HFF-Myc (cell line): Measurements from ENCODE around the gene ZBTB43.
"Not testable (repeated sequence)": the region's sequence is repeated elsewhere in the genome, so short reads cannot be mapped to it uniquely, and the experiment has no call there.

ENCODE experiments used
- DNase-seq: peaks from one replicate; pipeline ENCODE4 v3.0.0-alpha.2; 2011; ENCODE audit warnings: low read depth; ENCODE audit errors: extremely low read depth
- H3K4me3 ChIP-seq: replicated peaks from 2 replicates; pipeline ENCODE4 v1.5.1; 2011; ENCODE audit warnings: low read depth, mild to moderate bottlenecking, control low read depth, low read length
- TF ChIP-seq, protein P1 (sequence below): IDR thresholded peaks from 2 replicates; pipeline ENCODE4 v1.5.1; 2012; ENCODE audit warnings: mild to moderate bottlenecking, low read depth, low read length, control low read depth; ENCODE audit errors: missing control alignments

Gene ZBTB43

DNA sequence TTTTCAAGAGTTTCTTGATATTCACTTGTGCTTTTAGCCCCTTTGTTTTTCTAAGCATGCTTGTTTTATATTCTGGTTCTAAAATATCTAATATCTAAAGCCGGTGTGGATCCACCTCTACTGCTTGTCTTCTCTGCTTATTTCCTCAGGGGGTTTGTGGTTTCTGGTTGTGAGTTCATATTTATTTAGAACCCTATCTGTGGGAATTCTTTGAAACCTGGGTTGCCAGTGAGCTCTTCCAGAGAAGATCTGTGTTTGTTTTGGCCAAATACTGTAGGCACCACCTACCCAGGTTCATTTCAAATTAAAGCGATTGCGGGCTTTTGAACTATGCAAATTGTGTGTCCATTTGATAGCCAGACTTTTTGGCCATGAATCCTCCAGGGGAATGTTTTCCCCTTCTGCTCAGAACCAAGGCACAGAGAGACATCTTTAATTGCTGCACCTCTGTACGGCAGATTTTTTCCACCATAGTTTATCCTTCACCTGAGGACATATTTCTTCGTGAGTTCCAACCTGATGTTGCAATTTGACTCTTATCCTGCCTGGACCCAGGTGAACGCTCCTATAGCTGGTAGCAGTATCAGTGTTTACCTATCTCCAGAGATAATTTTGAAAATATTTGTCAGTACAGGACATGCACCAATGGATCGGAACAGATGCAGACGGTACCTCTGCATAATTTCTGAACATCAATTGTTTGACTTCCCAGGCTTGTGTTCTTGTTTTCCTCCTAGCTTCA is 2.4 kb upstream of the ZBTB43 start:
- no peak for DNase-seq
- TF ChIP-seq, protein P1, sequence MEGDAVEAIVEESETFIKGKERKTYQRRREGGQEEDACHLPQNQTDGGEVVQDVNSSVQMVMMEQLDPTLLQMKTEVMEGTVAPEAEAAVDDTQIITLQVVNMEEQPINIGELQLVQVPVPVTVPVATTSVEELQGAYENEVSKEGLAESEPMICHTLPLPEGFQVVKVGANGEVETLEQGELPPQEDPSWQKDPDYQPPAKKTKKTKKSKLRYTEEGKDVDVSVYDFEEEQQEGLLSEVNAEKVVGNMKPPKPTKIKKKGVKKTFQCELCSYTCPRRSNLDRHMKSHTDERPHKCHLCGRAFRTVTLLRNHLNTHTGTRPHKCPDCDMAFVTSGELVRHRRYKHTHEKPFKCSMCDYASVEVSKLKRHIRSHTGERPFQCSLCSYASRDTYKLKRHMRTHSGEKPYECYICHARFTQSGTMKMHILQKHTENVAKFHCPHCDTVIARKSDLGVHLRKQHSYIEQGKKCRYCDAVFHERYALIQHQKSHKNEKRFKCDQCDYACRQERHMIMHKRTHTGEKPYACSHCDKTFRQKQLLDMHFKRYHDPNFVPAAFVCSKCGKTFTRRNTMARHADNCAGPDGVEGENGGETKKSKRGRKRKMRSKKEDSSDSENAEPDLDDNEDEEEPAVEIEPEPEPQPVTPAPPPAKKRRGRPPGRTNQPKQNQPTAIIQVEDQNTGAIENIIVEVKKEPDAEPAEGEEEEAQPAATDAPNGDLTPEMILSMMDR: no peak
- no peak overlapping the region for H3K4me3 ChIP-seq

DNA sequence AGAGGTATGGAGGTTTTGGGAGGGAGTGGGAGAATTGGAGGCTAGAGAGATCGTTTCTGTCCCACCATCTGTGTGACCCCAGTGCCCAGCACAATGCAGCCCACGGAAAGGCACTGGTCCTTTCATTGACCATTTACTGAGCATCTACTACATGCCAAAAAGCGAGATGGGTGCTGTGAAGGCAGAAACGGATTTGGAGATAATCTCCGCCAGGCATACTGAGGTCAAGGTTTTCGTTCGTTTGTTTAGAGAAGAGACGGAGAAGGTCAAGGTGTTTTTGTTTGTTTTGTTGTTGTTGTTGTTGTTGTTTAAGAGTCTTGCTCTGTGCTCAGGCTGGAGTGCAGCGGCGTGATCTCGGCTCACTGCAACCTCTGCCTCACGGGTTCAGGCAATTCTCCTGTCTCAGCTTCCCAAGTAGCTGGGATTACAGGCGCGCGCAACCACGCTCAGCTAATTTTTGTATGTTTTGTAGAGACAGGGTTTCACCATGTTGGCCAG is 593 bp upstream of the ZBTB43 start:
- H3K4me3 ChIP-seq: peak overlapping the region; percentile 83
- TF ChIP-seq, protein P1: no peak
- DNase-seq: no peak

DNA sequence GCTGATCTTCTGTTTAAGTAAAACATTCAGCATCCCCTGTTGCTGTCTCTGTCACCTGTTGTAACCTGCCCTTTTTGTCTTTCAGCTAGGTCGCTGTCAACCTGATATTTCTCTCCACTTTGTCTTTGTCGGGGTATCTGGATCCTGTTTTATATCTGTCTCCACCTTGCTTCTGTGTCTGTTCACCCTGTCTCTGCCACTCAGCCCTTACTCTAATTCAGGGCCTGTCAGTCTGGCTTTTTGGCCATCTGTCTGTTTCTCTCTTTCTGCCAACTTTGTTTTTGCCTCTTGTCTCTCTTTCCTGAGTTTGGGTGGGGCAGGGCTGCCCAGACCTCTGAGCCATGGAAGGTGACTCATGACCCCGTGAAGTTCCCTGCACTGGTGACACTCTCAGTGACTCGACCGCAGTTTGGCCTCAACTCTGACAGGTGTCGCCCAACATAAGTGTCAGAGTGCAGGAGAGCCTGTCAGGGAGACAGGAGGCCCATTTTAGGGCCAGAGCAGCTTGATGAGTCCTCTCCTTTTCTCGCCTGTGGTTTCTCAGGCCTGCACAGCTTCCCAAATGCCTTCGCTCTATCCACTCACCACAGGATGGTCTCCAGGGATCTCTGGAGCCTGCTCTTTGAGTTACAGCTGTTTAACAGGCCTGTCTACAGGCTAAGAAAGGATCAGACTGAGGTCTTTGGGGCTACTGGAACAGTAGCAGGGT is 868 bp downstream of the ZBTB43 start:
- TF ChIP-seq, protein P1: no peak
- no peak for DNase-seq

DNA sequence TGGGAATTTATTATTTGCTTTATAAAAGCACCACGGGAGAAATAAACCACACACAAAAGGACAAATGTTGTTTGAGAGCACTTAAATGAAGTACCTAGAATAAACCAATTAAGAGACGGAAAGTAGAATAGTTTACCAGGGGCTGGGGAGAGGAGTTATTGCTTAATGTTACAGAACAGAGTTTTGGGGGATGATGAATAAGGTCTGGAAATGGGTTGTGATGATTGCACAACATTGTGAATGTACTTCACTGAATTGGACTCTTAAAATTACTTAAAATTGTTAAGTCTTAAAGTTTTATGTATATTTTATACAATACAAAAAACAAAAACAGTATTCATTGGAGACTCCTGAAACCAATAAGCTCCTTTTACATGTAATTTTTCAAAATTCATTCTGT is 1.5 kb downstream of the ZBTB43 start:
- no peak for DNase-seq
- peak overlapping the region; percentile 83 for H3K4me3 ChIP-seq
- TF ChIP-seq, protein P1: no peak

More for the DNA sequence above, 868 bp downstream of the ZBTB43 start:
- H3K4me3 ChIP-seq: peak overlapping the region; percentile 83

DNA sequence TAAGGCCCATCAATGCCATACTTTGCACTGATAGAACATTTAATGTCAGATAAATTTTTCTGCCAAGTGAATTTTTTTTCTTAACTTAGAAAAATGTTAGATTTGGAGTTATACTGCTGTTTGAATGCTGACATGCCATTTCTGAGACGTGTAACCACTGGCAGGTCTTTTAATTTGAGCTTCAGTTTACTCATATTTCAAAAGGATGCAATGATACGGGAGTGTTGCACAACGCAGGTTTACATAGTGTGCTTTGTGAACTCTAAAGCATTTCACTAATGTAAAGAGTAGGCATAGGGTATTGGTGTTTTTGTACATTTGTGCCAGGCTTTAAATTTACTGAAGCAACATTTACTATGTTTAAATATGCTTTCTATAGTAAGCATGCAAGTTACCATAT is 4.2 kb downstream of the ZBTB43 start:
- TF ChIP-seq, protein P1: no peak
- DNase-seq: no peak
- no peak overlapping the region for H3K4me3 ChIP-seq

DNA sequence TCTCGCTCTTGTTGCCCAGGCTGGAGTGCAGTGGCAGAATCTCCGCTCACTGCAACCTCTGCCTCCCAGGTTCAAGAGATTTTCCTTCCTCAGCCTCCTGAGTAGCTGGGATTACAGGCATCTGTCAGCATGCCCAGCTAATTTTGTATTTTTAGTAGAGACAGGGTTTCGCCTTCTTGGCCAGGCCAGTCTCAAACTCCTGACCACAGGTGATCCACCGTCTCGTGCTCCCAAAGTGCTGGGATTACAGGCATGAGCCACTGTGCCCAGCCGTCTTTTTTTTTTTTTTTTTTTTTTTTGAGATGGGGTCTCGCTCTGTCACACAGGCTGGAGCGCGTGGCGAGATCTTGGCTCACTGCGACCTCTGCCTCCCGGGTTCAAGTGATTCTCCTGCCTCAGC is 5.4 kb downstream of the ZBTB43 start:
- not testable (repeated sequence) for H3K4me3 ChIP-seq, DNase-seq

DNA sequence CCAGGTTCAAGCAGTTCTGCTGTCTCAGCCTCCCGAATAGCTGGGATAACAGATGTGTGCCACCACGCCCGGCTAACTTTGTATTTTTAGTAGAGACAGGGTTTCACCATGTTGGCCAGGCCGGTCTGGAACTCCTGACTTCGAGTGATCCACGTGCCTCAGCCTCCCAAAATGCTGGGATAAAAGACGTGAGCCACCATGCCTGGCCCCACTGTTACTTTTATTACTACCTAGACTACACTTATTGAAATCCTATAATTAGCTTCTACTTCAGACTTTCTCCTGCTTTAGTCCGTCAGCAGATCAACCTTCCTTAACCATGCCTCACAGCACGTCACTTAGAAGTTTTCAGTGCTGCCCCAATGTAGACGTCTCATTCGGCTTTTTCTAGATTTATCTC is 8.2 kb downstream of the ZBTB43 start:
- TF ChIP-seq, protein P1: no peak
- H3K4me3 ChIP-seq: no peak overlapping the region
- no peak for DNase-seq
